OCI-LY3 (cell line): ENCODE data around the gene ACVR1.

Source experiments
- H2AFZ ChIP-seq: fragments of 200-600, 300-600 bp; shearing (Covaris generic); 2 replicates; pipeline ENCODE4 v1.6.0; 2014; ENCODE audit warnings: antibody characterized with exemption, low read depth, low read length
- H3K27ac ChIP-seq: fragments of 200-600, 300-600 bp; sonication (generic); 2 replicates; pipeline ENCODE4 v1.5.1; 2014; ENCODE audit warnings: mild to moderate bottlenecking, low read length, moderate library complexity, mixed read lengths
- H3K27me3 ChIP-seq: fragments of 200-600, 300-600 bp; sonication (generic); 2 replicates; pipeline ENCODE4 v1.6.1; 2014; ENCODE audit warnings: low read depth, low read length, mixed read lengths
- H3K36me3 ChIP-seq: fragments of 200-600, 300-600 bp; sonication (generic); replicated peaks from 2 replicates; pipeline ENCODE3; 2014; ENCODE audit warnings: low read depth, low read length, mixed read lengths
- H3K4me1 ChIP-seq: fragments of 300-600, 200-600 bp; sonication (generic); 2 replicates; pipeline ENCODE4 v1.6.1; 2014; ENCODE audit warnings: low read length, mixed read lengths
- H3K4me2 ChIP-seq: fragments of 200-600, 300-600 bp; sonication (generic); 2 replicates; pipeline ENCODE4 v1.6.1; 2014; ENCODE audit warnings: low read length, mixed read lengths
- H3K4me3 ChIP-seq: fragments of 300-600, 200-600 bp; sonication (generic); 2 replicates; pipeline ENCODE4 v1.5.1; 2014; ENCODE audit warnings: antibody characterized with exemption, mild to moderate bottlenecking, low read length, moderate library complexity
- H3K79me2 ChIP-seq: fragments of 300-600, 200-600 bp; shearing (Covaris generic); 2 replicates; pipeline ENCODE4 v1.6.1; 2014; ENCODE audit warnings: mild to moderate bottlenecking, low read length, mixed read lengths
- H3K9ac ChIP-seq: fragments of 300-600, 200-600 bp; shearing (Covaris generic); 2 replicates; pipeline ENCODE4 v1.6.0; 2014; ENCODE audit warnings: mild to moderate bottlenecking, low read length, moderate library complexity
- H3K9me3 ChIP-seq: fragments of 200-600, 300-600 bp; shearing (Covaris generic); 2 replicates; pipeline ENCODE4 v1.6.1; 2014; ENCODE audit warnings: low read length, mixed read lengths; ENCODE audit not compliant: insufficient read depth
- H4K20me1 ChIP-seq: fragments of 200-600, 300-600 bp; sonication (generic); 2 replicates; pipeline ENCODE4 v1.6.1; 2016; ENCODE audit warnings: low read length, mixed read lengths; ENCODE audit not compliant: insufficient read depth
- CTCF ChIP-seq: fragments of 200-600, 300-600 bp; sonication (generic); IDR thresholded peaks from 2 replicates; pipeline ENCODE4 v1.5.1; 2014; ENCODE audit warnings: antibody characterized with exemption, low read length, low read depth
- EZH2phosphoT487 ChIP-seq: fragments of 200-600 bp; shearing (Covaris generic); IDR thresholded peaks from 2 replicates; pipeline ENCODE4 v1.6.1; 2018; ENCODE audit warnings: antibody characterized with exemption, mixed run types, low read depth

Gene ACVR1

GRCh38 chr2:157876786-157877138 lies 632 bp upstream of the ACVR1 start:
- Histone ChIP-seq H3K4me3 (peak overlapping the region; percentile 85), H3K27ac (0 out of 2 replicates have a peak overlapping the region, but pooled peaks have one; percentile 17), H4K20me1 (no peaks in the 10 kb centered on the region), H3K27me3 (no peaks in the 10 kb centered on the region), H3K4me2 (peak overlapping the region; percentile 94), H3K36me3 (no peaks in the 10 kb centered on the region), H3K4me1 (peaks cover 15% of the 10 kb centered on the region), H3K9me3 (no peaks in the 10 kb centered on the region), H2AFZ (peak overlapping the region; percentile 58), H3K9ac (peak overlapping the region; percentile 67), H3K79me2 (no peaks in the 10 kb centered on the region)
- TF ChIP-seq CTCF (no peak), EZH2phosphoT487 (no peak)

GRCh38 chr2:157875641-157876065 lies 477 bp downstream of the ACVR1 start:
- H4K20me1 ChIP-seq, result no peaks in the 10 kb centered on the region
- no peak overlapping the region for H3K27ac ChIP-seq
- peak overlapping the region; percentile 97 for H3K4me2 ChIP-seq
- H3K79me2 ChIP-seq, result no peaks in the 10 kb centered on the region
- no peaks in the 10 kb centered on the region for H3K27me3 ChIP-seq
- no peaks in the 10 kb centered on the region for H3K9me3 ChIP-seq
- TF ChIP-seq CTCF (no peak), EZH2phosphoT487 (no peak)
- H3K4me1 ChIP-seq, result peaks cover 15% of the 10 kb centered on the region
- H3K4me3 ChIP-seq, result peak overlapping the region; percentile 85
- peak overlapping the region; percentile 90; the same call in 1 of the 2 replicates for H2AFZ ChIP-seq
- H3K9ac ChIP-seq, result peak overlapping the region; percentile 69
- no peaks in the 10 kb centered on the region for H3K36me3 ChIP-seq

GRCh38 chr2:157874997-157875640 lies 1.0 kb downstream of the ACVR1 start:
- Histone ChIP-seq H3K4me3 (peak overlapping the region; percentile 85), H3K36me3 (no peaks in the 10 kb centered on the region), H3K27me3 (no peaks in the 10 kb centered on the region), H2AFZ (peak overlapping the region; percentile 90; the same call in 1 of the 2 replicates), H4K20me1 (no peaks in the 10 kb centered on the region), H3K4me2 (peak overlapping the region; percentile 97), H3K9me3 (no peaks in the 10 kb centered on the region), H3K9ac (peak overlapping the region; percentile 69), H3K27ac (no peak overlapping the region), H3K79me2 (no peaks in the 10 kb centered on the region), H3K4me1 (peaks cover 15% of the 10 kb centered on the region)
- no peak for TF ChIP-seq EZH2phosphoT487
- TF ChIP-seq CTCF, result no peak

GRCh38 chr2:157874348-157874747 lies 1.8 kb downstream of the ACVR1 start:
- Histone ChIP-seq H2AFZ (no peak overlapping the region), H3K4me2 (no peak overlapping the region), H3K27me3 (no peaks in the 10 kb centered on the region), H3K4me1 (peaks cover 15% of the 10 kb centered on the region), H3K4me3 (no peak overlapping the region), H3K9ac (no peak overlapping the region), H3K79me2 (no peaks in the 10 kb centered on the region), H4K20me1 (no peaks in the 10 kb centered on the region), H3K27ac (no peak overlapping the region), H3K36me3 (no peaks in the 10 kb centered on the region), H3K9me3 (no peaks in the 10 kb centered on the region)
- TF ChIP-seq EZH2phosphoT487, result no peak
- no peak for TF ChIP-seq CTCF
